ENCODE measurements around the gene DSTYK.

Gene DSTYK

DNA sequence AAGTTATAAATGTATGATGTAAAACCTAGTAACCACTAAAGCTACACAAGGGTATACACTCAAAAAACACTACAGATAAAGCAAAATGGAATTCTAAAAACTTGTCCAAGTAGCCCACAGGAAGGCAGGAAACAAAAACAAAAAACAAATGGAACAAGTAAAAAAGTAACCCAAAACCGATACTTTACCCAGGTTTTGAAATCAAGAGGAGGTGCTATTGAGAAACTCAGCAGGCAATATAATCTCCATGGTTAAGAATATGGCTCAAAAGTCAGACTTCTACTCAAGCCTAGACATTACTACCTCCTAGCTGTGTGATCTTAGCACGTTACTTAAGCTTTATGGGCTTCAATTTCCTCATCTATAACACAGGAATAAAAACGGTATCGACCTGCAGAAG, 103.0 kb downstream of the DSTYK start:
- H3K4me1 ChIP-seq (ENCODE audit: control insufficient read depth in 1 of 2, insufficient read depth in 1 of 2, low read depth in 1 of 2, low read length in 1 of 2) = no peaks in the 10 kb centered on the region
- no peak overlapping the region for H3K4me3 ChIP-seq (ENCODE audit: low read depth in 1 of 2, low read length in 1 of 2)
- H3K9me3 ChIP-seq = no peaks in the 10 kb centered on the region
- H3K27me3 ChIP-seq = no peaks in the 10 kb centered on the region
- TF ChIP-seq, protein P1, sequence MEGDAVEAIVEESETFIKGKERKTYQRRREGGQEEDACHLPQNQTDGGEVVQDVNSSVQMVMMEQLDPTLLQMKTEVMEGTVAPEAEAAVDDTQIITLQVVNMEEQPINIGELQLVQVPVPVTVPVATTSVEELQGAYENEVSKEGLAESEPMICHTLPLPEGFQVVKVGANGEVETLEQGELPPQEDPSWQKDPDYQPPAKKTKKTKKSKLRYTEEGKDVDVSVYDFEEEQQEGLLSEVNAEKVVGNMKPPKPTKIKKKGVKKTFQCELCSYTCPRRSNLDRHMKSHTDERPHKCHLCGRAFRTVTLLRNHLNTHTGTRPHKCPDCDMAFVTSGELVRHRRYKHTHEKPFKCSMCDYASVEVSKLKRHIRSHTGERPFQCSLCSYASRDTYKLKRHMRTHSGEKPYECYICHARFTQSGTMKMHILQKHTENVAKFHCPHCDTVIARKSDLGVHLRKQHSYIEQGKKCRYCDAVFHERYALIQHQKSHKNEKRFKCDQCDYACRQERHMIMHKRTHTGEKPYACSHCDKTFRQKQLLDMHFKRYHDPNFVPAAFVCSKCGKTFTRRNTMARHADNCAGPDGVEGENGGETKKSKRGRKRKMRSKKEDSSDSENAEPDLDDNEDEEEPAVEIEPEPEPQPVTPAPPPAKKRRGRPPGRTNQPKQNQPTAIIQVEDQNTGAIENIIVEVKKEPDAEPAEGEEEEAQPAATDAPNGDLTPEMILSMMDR (IDR thresholded peaks at IDR 0.05) = no peak
- no peak overlapping the region for H3K27ac ChIP-seq
- H3K36me3 ChIP-seq = peaks cover 72% of the 10 kb centered on the region

DNA sequence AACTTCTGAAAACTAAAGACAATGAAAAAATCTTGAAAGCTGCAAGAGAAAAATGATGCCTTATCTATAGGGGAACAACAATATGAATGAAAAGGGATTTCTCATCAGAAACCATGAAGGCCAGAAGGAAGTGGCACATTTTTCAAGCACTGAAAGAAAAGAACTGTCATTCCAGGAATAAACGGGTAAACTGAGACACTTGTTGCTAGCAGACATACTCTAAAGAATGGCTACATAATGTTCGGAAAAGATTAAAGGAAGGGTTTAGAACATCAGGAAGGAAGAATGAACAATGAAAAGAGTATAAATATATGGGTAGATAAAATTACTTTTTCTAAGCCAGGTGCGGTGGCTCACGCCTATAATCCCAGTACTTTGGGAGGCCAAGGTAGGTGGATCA, 104.2 kb downstream of the DSTYK start:
- H3K27ac ChIP-seq = no peak overlapping the region
- no peaks in the 10 kb centered on the region for H3K27me3 ChIP-seq
- H3K4me3 ChIP-seq (ENCODE audit: low read depth in 1 of 2, low read length in 1 of 2) = no peak overlapping the region
- TF ChIP-seq, protein P1 (IDR thresholded peaks at IDR 0.05) = no peak
- H3K9me3 ChIP-seq = no peaks in the 10 kb centered on the region
- H3K4me1 ChIP-seq (ENCODE audit: control insufficient read depth in 1 of 2, insufficient read depth in 1 of 2, low read depth in 1 of 2, low read length in 1 of 2) = no peaks in the 10 kb centered on the region
- H3K36me3 ChIP-seq = peaks cover 73% of the 10 kb centered on the region

DNA sequence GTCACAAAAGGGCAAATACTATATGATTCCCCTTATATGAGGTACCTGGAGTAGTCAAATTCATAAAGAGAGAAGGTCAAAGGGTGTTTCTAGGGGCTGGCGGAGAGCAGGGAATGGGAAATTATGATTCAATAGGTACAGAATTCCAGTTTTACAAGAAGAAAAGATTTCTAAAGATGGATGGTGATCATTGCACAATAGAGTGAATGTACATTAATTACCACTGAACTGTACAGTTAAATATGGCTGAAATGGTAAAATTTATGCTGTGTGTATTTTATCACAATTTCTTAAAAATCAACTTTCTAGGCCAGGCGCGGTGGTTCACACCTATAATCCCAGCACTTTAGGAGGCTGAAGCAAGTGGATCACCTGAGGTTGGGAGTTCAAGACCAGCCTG, 109.1 kb downstream of the DSTYK start:
- TF ChIP-seq, protein P1 (IDR thresholded peaks at IDR 0.05) = no peak
- no peaks in the 10 kb centered on the region for H3K4me1 ChIP-seq (ENCODE audit: control insufficient read depth in 1 of 2, insufficient read depth in 1 of 2, low read depth in 1 of 2, low read length in 1 of 2)
- no peaks in the 10 kb centered on the region for H3K9me3 ChIP-seq
- H3K4me3 ChIP-seq (ENCODE audit: low read depth in 1 of 2, low read length in 1 of 2) = no peak overlapping the region
- no peaks in the 10 kb centered on the region for H3K27me3 ChIP-seq
- peaks cover 90% of the 10 kb centered on the region for H3K36me3 ChIP-seq
- H3K27ac ChIP-seq = no peak overlapping the region

DNA sequence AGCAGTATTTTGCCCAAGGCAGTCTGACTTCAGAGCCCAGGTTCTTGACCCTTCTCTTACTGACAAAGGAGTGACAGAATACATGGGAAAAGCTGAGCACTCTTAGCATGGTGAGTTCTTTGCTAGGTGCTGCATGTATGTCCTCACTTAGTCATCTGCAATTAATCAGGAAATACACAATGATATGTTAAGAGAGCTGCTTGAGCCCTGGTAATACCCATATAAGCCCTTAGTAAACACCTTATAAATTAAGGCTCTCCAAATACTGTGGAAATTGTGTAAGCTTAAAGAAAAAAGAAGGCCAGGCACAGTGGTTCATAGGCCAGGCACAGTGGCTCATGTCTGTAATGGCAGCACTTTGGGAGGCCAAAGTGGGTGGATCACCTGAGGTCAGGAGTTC, 113.3 kb downstream of the DSTYK start:
- H3K4me3 ChIP-seq (ENCODE audit: low read depth in 1 of 2, low read length in 1 of 2) = no peak overlapping the region
- TF ChIP-seq, protein P1 (IDR thresholded peaks at IDR 0.05) = no peak
- H3K27ac ChIP-seq = no peak overlapping the region
- H3K4me1 ChIP-seq (ENCODE audit: control insufficient read depth in 1 of 2, insufficient read depth in 1 of 2, low read depth in 1 of 2, low read length in 1 of 2) = no peaks in the 10 kb centered on the region
- H3K9me3 ChIP-seq = no peaks in the 10 kb centered on the region
- no peaks in the 10 kb centered on the region for H3K27me3 ChIP-seq
- peaks cover 97% of the 10 kb centered on the region for H3K36me3 ChIP-seq

DNA sequence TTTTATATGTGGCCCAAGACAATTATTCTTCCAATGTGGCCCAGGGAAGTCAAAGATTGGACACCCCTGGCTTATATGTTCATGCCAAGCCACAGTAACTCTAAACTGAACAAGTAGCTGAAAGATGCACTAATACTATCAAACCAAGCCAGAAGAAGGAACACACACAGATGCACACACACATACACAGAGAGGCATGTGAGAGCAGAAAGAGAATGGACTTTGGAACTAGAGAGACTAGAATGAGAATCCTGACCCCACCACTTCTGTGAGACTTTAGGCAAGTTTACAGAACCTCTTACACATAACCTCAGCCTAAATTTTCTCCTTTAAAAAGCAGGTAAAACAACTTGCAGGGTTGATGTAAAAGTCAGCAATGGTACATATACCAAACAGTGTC, 116.1 kb downstream of the DSTYK start:
- TF ChIP-seq, protein P1 (IDR thresholded peaks at IDR 0.05) = no peak
- Histone ChIP-seq H3K9me3 (no peaks in the 10 kb centered on the region), H3K4me1 (ENCODE audit: control insufficient read depth in 1 of 2, insufficient read depth in 1 of 2, low read depth in 1 of 2, low read length in 1 of 2) (no peaks in the 10 kb centered on the region), H3K27ac (no peak overlapping the region), H3K36me3 (peaks cover 98% of the 10 kb centered on the region), H3K27me3 (no peaks in the 10 kb centered on the region), H3K4me3 (ENCODE audit: low read depth in 1 of 2, low read length in 1 of 2) (no peak overlapping the region)

Measured in neutrophil (primary cell).